ENCODE data around the gene MXD3.
"Not testable (repeated sequence)": the region's sequence is repeated elsewhere in the genome, so short reads cannot be mapped to it uniquely, and the experiment has no call there.

MXD3 gene

GRCh38 chr5:177264178-177264577 lies 47.5 kb downstream of the MXD3 start:
- H3K36me3 ChIP-seq, result peaks cover 72% of the 10 kb centered on the region
- DNase-seq, result no peak
- no peaks in the 10 kb centered on the region for H3K27me3 ChIP-seq
- H3K9me3 ChIP-seq, result no peaks in the 10 kb centered on the region
- no peak overlapping the region for H3K4me3 ChIP-seq (ENCODE audit: low read depth, low read length)
- TF ChIP-seq CTCF (IDR thresholded peaks at IDR 0.05; ENCODE audit: low read depth, low read length), result no peak
- no peaks in the 10 kb centered on the region for H3K4me1 ChIP-seq

GRCh38 chr5:177261510-177261909 lies 50.2 kb downstream of the MXD3 start:
- TF ChIP-seq CTCF (IDR thresholded peaks at IDR 0.05; ENCODE audit: low read depth, low read length), result no peak
- no peak for DNase-seq
- no peaks in the 10 kb centered on the region for H3K4me1 ChIP-seq
- peaks cover 68% of the 10 kb centered on the region for H3K36me3 ChIP-seq
- H3K27me3 ChIP-seq, result no peaks in the 10 kb centered on the region
- H3K4me3 ChIP-seq (ENCODE audit: low read depth, low read length), result no peak overlapping the region
- no peaks in the 10 kb centered on the region for H3K9me3 ChIP-seq

GRCh38 chr5:177260961-177261360 lies 50.7 kb downstream of the MXD3 start:
- DNase-seq, result no peak
- no peak for TF ChIP-seq CTCF (IDR thresholded peaks at IDR 0.05; ENCODE audit: low read depth, low read length)
- no peaks in the 10 kb centered on the region for H3K4me1 ChIP-seq
- H3K36me3 ChIP-seq, result peaks cover 65% of the 10 kb centered on the region
- no peaks in the 10 kb centered on the region for H3K9me3 ChIP-seq
- H3K4me3 ChIP-seq (ENCODE audit: low read depth, low read length), result no peak overlapping the region
- H3K27me3 ChIP-seq, result no peaks in the 10 kb centered on the region

GRCh38 chr5:177258711-177259110 lies 53.0 kb downstream of the MXD3 start:
- H3K4me3 ChIP-seq (ENCODE audit: low read depth, low read length); H3K4me1 ChIP-seq; DNase-seq; H3K27me3 ChIP-seq; H3K9me3 ChIP-seq: not testable (repeated sequence)
- peaks cover 64% of the 10 kb centered on the region for H3K36me3 ChIP-seq

Data from BE2C (cell line).